Mucosa of stomach (tissue), 1 donor: ENCODE measurements around the gene ANKRD17.
"Not testable (repeated sequence)": the region's sequence is repeated elsewhere in the genome, so short reads cannot be mapped to it uniquely, and the experiment has no call there.

Experiments
- H3K27me3 ChIP-seq: one replicate; pipeline ENCODE4 v1.7.0; 2013; ENCODE audit warnings: mild to moderate bottlenecking, low read length; ENCODE audit not compliant: control insufficient read depth, insufficient read depth
- H3K36me3 ChIP-seq: one replicate; pipeline ENCODE4 v1.7.0; 2013; ENCODE audit warnings: low read length; ENCODE audit not compliant: control insufficient read depth, insufficient read depth
- H3K4me1 ChIP-seq: one replicate; pipeline ENCODE4 v1.7.0; 2013; ENCODE audit warnings: mild to moderate bottlenecking, low read length; ENCODE audit not compliant: control insufficient read depth, insufficient read depth
- H3K4me3 ChIP-seq: one replicate; pipeline ENCODE4 v1.7.0; 2013; ENCODE audit warnings: low read length
- H3K9ac ChIP-seq: one replicate; pipeline ENCODE4 v1.7.0; 2013; ENCODE audit warnings: mild to moderate bottlenecking, low read length, moderate library complexity
- H3K9me3 ChIP-seq: one replicate; pipeline ENCODE4 v1.7.0; 2013; ENCODE audit warnings: mild to moderate bottlenecking, low read length, moderate library complexity; ENCODE audit not compliant: control insufficient read depth
- donor health status: Pancreatic carcinoma.

The ANKRD17 gene

DNA sequence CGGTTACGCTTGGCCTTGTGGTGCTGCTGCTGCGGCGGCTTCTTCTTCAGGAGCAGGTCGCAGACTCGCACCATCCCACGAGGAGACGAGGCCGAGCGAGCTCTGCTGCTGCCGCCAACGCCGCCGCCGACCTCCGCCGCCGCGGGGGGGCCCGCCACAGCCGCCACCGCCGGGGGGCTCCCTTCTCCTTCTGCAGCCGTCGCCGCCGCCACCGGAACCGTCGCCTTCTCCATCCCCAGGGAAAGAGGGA is 237 bp downstream of the ANKRD17 start:
- Histone ChIP-seq H3K4me3 (peak overlapping the region; percentile 15), H3K4me1 (peaks cover 13% of the 10 kb centered on the region)

DNA sequence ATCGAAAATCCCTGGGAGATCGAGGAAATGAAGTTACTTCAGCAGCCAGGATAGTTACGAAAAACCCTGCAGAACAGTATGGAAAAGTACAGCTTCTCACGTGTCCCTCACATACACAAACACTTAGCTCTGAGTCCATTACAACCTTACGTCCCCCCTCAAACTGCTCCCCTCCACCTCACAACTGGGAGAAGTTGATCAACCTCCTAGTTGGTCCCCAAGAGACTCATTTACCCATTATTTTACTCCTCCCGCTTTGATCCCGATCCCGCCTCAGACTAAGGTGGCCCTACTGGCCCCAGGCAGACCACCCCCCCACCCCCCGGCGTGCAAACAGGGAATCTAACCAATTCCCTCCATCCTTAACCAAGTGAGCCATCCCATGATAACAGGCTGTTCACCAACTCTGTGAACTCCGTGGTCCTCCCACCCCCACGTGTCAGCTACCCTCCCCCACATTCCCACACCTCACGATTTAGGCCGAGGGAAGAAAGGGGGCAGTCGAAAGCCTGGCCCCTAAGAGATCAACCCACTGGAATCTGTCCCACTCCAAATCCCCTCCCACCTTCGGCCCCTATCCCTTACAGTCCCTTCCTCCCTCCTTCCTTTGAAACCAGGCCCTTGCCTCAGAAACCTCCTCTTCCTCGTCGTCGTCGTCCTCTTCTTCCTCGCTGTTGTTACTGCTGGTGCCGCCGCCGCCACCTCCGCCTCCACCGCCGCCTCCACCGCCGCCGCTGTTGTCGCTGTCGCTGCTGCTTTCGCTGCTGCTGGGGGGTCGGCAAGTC is 755 bp downstream of the ANKRD17 start:
- Histone ChIP-seq H3K9me3 (no peaks in the 10 kb centered on the region), H3K4me3 (peak overlapping the region; percentile 15), H3K27me3 (no peaks in the 10 kb centered on the region), H3K36me3 (no peaks in the 10 kb centered on the region), H3K9ac (peak overlapping the region; percentile 85), H3K4me1 (peaks cover 13% of the 10 kb centered on the region)

More for the DNA sequence above, 237 bp downstream of the ANKRD17 start:
- Histone ChIP-seq H3K27me3 (no peaks in the 10 kb centered on the region), H3K9ac (peak overlapping the region; percentile 85), H3K36me3 (no peaks in the 10 kb centered on the region), H3K9me3 (no peaks in the 10 kb centered on the region)

DNA sequence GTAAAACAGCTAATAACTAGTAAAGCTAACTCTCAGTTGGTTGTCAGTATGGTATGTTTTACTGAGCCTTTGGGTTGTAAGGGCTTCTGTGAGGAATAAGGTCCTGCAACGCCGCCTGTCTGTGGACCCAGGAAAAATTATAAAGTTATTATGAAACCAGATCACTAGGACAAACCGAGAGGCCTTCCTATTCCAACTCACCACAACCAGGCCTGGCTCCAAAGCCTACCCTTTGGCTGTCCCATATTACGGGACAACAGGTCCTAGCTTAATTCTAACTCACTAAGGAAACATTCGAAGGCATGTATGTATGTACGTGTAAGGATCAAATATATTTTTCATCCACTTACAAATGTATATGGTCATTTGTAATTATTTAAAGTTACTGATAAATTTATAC is 1.4 kb downstream of the ANKRD17 start:
- Histone ChIP-seq H3K4me1 (peaks cover 13% of the 10 kb centered on the region), H3K9me3 (no peaks in the 10 kb centered on the region), H3K4me3 (no peak overlapping the region), H3K27me3 (no peaks in the 10 kb centered on the region), H3K9ac (peak overlapping the region; percentile 85), H3K36me3 (no peaks in the 10 kb centered on the region)

DNA sequence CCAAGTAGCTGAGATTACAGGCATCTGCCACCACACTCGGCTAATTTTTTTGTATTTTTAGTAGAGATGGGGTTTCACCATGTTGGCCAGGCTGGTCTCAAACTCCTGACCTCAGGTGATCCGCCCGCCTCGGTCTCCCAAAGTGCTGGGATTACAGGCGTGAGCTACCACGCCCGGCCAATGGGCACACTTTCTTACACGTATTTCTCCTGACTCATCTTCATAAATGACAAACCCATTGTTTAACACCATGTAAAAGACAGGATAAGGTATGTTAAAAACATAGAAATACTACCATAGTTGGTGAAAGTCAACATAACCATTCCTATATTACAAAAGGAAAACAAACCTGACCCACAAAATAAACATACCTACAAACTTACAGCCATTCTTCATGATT is 2.8 kb downstream of the ANKRD17 start:
- not testable (repeated sequence) for H3K4me3 ChIP-seq, H3K9me3 ChIP-seq, H3K27me3 ChIP-seq, H3K36me3 ChIP-seq
- peak overlapping the region; percentile 28 for H3K9ac ChIP-seq
- H3K4me1 ChIP-seq = peaks cover 13% of the 10 kb centered on the region

DNA sequence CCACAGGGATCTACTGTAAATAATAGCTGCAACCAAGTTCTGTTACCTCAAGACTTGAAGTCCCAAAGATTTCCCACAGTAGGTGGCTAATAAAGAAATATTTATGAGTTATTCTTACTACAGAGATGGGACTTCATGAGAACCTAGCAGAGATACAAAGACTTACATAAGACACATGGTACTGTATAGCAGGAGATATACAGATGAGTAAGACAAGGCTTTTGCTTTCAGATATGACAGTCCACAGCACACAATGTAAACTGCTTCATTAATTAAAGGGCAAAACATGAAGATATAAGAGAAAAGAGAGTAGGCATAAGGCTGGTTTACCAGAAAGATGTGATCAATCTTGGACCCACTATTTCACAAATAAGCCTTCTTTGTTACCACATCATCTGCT is 6.6 kb downstream of the ANKRD17 start:
- no peak overlapping the region for H3K4me3 ChIP-seq
- no peak overlapping the region for H3K9ac ChIP-seq
- H3K27me3 ChIP-seq = no peaks in the 10 kb centered on the region
- H3K4me1 ChIP-seq = peaks cover 7% of the 10 kb centered on the region
- H3K36me3 ChIP-seq = no peaks in the 10 kb centered on the region
- no peaks in the 10 kb centered on the region for H3K9me3 ChIP-seq

DNA sequence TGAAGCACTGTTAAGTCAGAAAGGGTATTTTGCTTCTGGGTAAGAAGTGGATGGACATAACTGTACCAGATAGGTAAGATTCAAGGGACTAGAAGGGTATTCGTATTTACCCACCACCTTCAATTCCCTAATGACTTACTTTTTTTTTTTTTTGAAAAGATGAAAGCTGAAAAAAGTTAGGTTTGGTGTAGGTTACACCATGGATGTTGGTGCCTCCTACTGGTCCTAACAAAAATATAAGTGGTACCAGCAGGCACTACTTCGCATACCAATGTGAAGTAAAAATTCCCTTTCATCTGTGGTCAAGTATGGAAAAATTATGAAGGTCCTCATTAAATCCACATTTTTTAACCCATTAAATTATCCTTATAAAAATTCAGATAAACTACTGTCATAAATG is 7.2 kb downstream of the ANKRD17 start:
- H3K27me3 ChIP-seq = no peaks in the 10 kb centered on the region
- peaks cover 1% of the 10 kb centered on the region for H3K4me1 ChIP-seq
- H3K9me3 ChIP-seq = no peaks in the 10 kb centered on the region
- no peak overlapping the region for H3K9ac ChIP-seq
- no peaks in the 10 kb centered on the region for H3K36me3 ChIP-seq
- no peak overlapping the region for H3K4me3 ChIP-seq

DNA sequence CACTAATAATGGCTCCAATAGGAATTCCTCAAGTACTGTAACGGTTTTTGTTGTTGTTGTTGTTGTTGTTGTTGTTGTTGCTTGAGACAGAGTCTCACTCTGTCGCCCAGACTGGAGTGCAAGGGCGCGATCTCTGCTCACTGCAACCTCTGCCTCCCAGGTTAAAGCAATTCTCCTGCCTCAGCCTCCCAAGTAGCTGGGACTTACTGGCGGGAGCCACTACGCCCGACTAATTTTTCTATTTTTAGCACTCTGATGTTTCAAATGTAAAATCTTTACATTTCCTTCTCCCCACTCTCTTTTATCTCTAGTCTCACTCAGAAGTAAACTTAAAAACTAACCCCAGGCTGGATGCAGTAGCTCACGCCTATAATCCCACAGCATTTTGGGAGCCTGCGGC is 8.0 kb downstream of the ANKRD17 start:
- Histone ChIP-seq H3K36me3 (no peaks in the 10 kb centered on the region), H3K9me3 (no peaks in the 10 kb centered on the region), H3K4me3 (no peak overlapping the region), H3K27me3 (no peaks in the 10 kb centered on the region), H3K4me1 (no peaks in the 10 kb centered on the region), H3K9ac (no peak overlapping the region)

DNA sequence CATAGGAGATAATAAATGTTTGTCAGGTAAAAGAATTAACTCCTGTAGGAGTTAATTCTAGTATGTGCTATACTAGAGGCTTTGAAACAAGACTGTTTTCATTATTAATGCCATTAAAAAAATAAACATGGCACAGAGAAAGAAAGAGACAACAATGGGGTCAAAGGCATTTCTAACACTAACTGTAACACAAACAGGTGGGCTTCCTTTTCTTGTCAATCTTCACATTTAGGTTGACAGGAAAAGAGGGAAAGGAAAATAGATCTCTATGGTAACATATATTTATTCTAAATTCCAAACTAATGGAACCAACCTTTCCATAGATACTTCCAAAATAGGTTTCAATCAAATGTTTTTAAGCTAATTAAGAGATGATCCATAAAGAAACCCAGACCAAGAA is 9.8 kb downstream of the ANKRD17 start:
- Histone ChIP-seq H3K9ac (no peak overlapping the region), H3K4me3 (no peak overlapping the region), H3K36me3 (no peaks in the 10 kb centered on the region), H3K4me1 (no peaks in the 10 kb centered on the region), H3K9me3 (no peaks in the 10 kb centered on the region), H3K27me3 (no peaks in the 10 kb centered on the region)

DNA sequence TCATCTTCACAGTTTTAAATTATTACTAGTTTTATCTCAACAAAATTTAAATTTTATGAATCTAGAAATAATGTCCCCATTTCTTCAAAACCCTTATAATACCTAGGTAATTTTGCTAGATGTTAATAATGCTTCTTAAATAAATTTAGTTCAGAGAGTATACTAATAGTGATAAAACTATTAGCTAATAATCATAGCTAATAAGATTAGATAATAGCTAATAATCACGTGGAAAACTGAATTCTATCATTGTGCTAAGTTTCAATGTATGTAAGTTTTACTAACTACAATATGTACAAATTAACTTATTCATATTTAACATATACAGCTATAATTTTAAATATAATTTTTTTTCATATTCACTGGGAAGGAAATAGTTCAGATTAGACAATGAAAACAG is 10.2 kb downstream of the ANKRD17 start:
- no peaks in the 10 kb centered on the region for H3K36me3 ChIP-seq
- H3K27me3 ChIP-seq = no peaks in the 10 kb centered on the region
- no peaks in the 10 kb centered on the region for H3K4me1 ChIP-seq
- H3K9ac ChIP-seq = no peak overlapping the region
- H3K9me3 ChIP-seq = no peaks in the 10 kb centered on the region
- no peak overlapping the region for H3K4me3 ChIP-seq

DNA sequence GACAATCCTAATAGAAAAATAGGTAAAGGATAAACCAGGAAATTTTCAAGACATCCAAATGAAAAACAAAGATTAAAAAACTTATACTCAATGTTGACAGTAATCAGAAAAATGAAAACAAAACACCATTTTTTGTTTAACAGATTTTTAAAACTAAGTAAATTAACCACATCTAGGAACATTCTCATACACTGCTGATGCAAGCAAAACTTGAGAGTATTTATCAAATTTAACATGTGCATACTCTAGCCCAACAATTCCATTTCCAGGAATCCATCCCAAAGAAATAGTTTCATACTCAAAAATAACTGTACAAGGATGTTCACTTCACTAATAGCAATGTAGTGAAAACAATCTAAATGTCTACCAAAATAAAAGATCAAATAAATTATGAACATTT is 11.5 kb downstream of the ANKRD17 start:
- Histone ChIP-seq H3K27me3 (no peaks in the 10 kb centered on the region), H3K4me3 (no peak overlapping the region), H3K36me3 (no peaks in the 10 kb centered on the region), H3K4me1 (no peaks in the 10 kb centered on the region), H3K9me3 (no peaks in the 10 kb centered on the region), H3K9ac (no peak overlapping the region)

DNA sequence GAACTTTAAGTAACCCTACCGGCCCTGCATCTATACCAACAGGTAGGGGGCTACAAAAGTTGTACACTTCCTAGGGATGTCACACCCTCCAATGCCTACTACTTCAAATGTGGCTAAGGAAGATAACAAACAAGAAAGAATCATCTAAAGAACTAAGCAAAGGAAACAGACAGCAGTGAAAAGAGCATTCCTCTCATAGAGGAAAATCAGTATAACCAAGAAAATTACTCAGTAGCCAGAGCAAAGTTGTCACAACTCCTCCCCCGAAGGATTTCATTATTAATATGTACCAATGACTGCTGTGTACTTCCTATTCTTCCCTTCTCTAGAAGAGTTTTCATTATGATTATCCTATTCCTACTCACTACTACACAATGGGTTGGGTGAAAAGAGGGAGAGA is 12.6 kb downstream of the ANKRD17 start:
- Histone ChIP-seq H3K9me3 (no peaks in the 10 kb centered on the region), H3K4me3 (no peak overlapping the region), H3K4me1 (no peaks in the 10 kb centered on the region), H3K9ac (no peak overlapping the region), H3K27me3 (no peaks in the 10 kb centered on the region), H3K36me3 (no peaks in the 10 kb centered on the region)

DNA sequence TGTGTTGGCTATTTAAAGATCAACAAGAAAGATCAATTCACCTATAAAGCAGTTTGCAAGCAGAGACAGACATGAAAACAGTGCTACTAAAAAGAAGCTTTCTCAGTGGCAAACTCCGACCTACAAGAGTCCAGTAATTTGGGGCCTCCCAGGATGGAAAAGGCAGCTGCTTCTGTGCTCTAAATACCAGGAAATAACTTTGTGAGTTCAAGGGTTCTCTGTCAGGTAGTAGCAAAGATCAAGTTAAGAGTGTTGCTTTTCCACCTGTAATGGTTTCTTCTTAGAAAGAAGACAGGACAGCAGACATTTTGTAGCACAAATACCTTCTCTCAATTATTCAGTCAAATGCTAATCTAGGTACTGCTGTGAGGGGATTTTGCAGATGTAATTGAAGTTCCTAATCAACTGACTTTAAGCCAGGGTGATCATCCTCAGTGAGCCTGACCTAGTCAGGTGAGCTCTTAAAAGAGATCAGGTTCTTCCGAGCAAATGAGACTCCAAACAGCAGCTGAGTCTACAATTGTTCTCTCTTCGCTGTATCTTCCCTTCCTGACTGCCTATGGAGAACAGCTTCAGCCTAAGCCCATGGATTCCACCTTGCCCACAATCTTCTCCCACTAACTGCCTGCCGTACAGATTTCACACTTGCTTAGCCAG is 13.5 kb downstream of the ANKRD17 start:
- Histone ChIP-seq H3K9ac (no peak overlapping the region), H3K36me3 (no peaks in the 10 kb centered on the region), H3K4me1 (no peaks in the 10 kb centered on the region), H3K9me3 (no peaks in the 10 kb centered on the region), H3K4me3 (no peak overlapping the region), H3K27me3 (no peaks in the 10 kb centered on the region)

DNA sequence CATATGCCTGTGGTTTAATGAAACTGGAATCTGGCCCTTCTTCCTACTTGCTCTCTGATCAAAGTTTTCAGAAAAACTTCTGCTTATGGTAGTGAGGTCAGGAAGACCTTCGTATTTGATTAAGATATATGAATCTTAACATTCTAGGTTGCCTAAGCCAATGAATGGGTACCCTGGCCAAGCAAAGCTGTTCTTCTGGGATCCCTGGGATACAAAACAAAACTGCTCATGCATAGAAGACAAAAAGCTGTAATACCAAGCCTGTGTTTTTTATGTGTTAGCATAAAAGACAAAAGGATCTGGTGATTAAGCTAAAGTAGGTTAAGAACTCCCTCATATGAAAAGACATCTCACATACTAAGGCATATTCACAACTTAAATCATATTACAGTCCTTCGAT is 21.6 kb downstream of the ANKRD17 start:
- Histone ChIP-seq H3K4me3 (no peak overlapping the region), H3K9me3 (no peaks in the 10 kb centered on the region), H3K27me3 (no peaks in the 10 kb centered on the region), H3K9ac (no peak overlapping the region), H3K4me1 (no peaks in the 10 kb centered on the region), H3K36me3 (no peaks in the 10 kb centered on the region)
